Measurements from ENCODE around the gene L1CAM. TPM values are rescaled to one million over a fixed set of nuclear protein-coding genes. Genes with fewer than 3 reads are reported as not detected.
A peak's percentile ranks its signal among the peaks of the same experiment; 100 is the strongest.

The L1CAM gene
- total and polyA plus RNA-seq, 2 of the 8 experiments (the other 6 are each of a cell fraction or from before 2014, with no cell fraction given), result 11.0 to 43.0 TPM

DNA sequence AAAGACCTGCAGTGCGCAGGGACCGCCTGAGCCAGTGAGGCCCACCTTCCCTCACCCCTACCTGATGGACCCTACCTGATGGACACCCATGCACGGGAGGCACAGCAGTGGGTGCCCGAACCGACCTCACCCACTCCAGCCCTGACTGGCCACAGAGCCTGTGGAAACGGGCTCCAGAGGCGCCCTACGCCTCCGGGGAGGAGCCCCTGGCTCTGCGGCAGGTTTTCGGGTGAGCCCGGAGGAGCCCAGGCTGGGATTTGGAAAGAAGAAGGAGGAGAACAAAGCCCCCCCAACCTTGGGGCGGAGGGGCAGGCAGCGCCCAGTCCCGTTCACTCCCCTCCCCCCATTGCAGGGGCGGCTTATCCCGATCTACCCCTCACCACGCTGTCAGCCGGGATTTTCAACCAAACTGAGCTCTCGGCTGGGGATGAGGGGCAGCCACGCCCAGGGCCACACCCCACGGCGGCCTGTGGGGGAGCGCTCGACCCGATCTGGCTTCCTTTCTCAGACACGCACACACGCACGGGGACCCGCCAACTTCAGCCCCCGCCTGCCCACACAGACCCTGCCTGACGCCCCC is 675 bp downstream of the L1CAM start:
- Histone ChIP-seq H3K9ac (replicated peaks in 1 of 4; ENCODE audit: extremely low read depth in 1 of 4, low read depth in 3 of 4, low read length in 3 of 4) (no peak overlapping the region), H3K79me1 (ENCODE audit: low read depth, low read length) (no peaks in the 10 kb centered on the region), H3K27ac (ENCODE audit: low read depth, low read length) (no peak overlapping the region), H2BK20ac (ENCODE audit: low read length) (no peak overlapping the region), H2AFZ (ENCODE audit: low read length) (no peak overlapping the region), H3K9me3 (ENCODE audit: insufficient read depth in 2 of 2, low read depth in 1 of 2, low read length in 1 of 2) (no peaks in the 10 kb centered on the region), H3K36me3 (ENCODE audit: control insufficient read depth in 2 of 4, insufficient read depth in 4 of 4, low read length in 3 of 4) (no peaks in the 10 kb centered on the region), H3K23me2 (ENCODE audit: low read depth, low read length) (peaks cover 8% of the 10 kb centered on the region; the same call in 1 of the 2 replicates), H3K4me1 (replicated peaks in 1 of 4; ENCODE audit: control insufficient read depth in 3 of 4, insufficient read depth in 4 of 4, low read length in 3 of 4) (peaks cover 4 to 29% (median 19%) of the 10 kb centered on the region in 4 experiments), H2BK5ac (ENCODE audit: low read depth, low read length) (no peak overlapping the region), H3K14ac (ENCODE audit: insufficient read length) (no peak overlapping the region), H3K27me3 (replicated peaks in 1 of 4; ENCODE audit: control insufficient read depth in 3 of 4, extremely low read depth in 1 of 4, insufficient read depth in 3 of 4, low read length in 3 of 4) (peaks cover 0 to 17% (median under 1%) of the 10 kb centered on the region in 4 experiments; a peak in 3 of 7 replicates), H3K56ac (replicated peaks; ENCODE audit: insufficient read length, low read depth, low read length) (no peak overlapping the region), H4K5ac (ENCODE audit: insufficient read length, low read depth, low read length) (no peak overlapping the region), H2BK120ac (replicated peaks; ENCODE audit: low read depth, low read length) (no peak overlapping the region), H4K20me1 (replicated peaks in 1 of 2; ENCODE audit: control insufficient read depth in 1 of 2, insufficient read depth in 2 of 2, low read length in 2 of 2) (peaks cover 0 to 2% of the 10 kb centered on the region in 2 experiments), H2BK12ac (ENCODE audit: low read depth, low read length) (no peak overlapping the region; the same call in 1 of the 2 replicates), H3K4me3 (ENCODE audit: extremely low read depth in 1 of 4, insufficient read depth in 2 of 4, low read depth in 3 of 4, low read length in 4 of 4) (peak overlapping the region; percentile 47 to 64 (median 50)), H3K23ac (ENCODE audit: insufficient read length) (no peak overlapping the region), H2AK5ac (ENCODE audit: low read depth, low read length) (no peak overlapping the region; the same call in 1 of the 2 replicates), H2BK15ac (ENCODE audit: low read length) (no peak overlapping the region), H3K18ac (ENCODE audit: extremely low read depth, low read length) (no peak overlapping the region), H4K8ac (ENCODE audit: extremely low read depth, insufficient read depth, low read length) (no peak overlapping the region), H3K79me2 (ENCODE audit: control insufficient read depth in 1 of 2, insufficient read depth in 2 of 2, low read length in 2 of 2) (no peaks in the 10 kb centered on the region; a peak in 1 of 4 replicates), H3K4ac (replicated peaks; ENCODE audit: insufficient read length, low read depth, low read length) (no peak overlapping the region), H4K91ac (replicated peaks; ENCODE audit: insufficient read length, low read length) (no peak overlapping the region), H3K4me2 (ENCODE audit: insufficient read depth in 1 of 2, low read depth in 2 of 2, low read length in 2 of 2) (peak overlapping the region; percentile 74 to 78)
- POLR2A ChIA-PET (ENCODE audit: partially characterized antibody), result interaction anchor here (0.8 to 2.2 kb wide), 6 partner anchors 24 to 91 kb away, joined by 3 to 8 read pairs (median 4); partner anchors contain the start of genes HCFC1, IDH3G and SSR4
- CTCF ChIA-PET (ENCODE audit: partially characterized antibody), result interaction anchor here (0.6 to 2.4 kb wide), 11 partner anchors 14 to 130 kb away, joined by 3 to 7 read pairs (median 3); no protein-coding TSS in a partner anchor
- FAIRE-seq (no peak), DNase-seq (ENCODE audit: low read depth in 1 of 2, low spot score in 2 of 2) (no peak)
- TF ChIP-seq RAD21 (IDR thresholded peaks at IDR 0.05 in 1 of 2, conservative IDR thresholded peaks at IDR 0.05 in 1 of 2; ENCODE audit: low read depth in 2 of 2, low read length in 2 of 2) (no peak), CEBPB (IDR thresholded peaks at IDR 0.05; ENCODE audit: low read depth, low read length) (no peak), POU5F1 (IDR thresholded peaks at IDR 0.05; ENCODE audit: low read depth, low read length) (no peak), TEAD4 (IDR thresholded peaks at IDR 0.05; ENCODE audit: low read depth, low read length) (no peak), KDM4A (IDR thresholded peaks at IDR 0.05; ENCODE audit: low read depth, low read length, severe bottlenecking) (peak; percentile 11)
- TF ChIP-seq, protein P1, sequence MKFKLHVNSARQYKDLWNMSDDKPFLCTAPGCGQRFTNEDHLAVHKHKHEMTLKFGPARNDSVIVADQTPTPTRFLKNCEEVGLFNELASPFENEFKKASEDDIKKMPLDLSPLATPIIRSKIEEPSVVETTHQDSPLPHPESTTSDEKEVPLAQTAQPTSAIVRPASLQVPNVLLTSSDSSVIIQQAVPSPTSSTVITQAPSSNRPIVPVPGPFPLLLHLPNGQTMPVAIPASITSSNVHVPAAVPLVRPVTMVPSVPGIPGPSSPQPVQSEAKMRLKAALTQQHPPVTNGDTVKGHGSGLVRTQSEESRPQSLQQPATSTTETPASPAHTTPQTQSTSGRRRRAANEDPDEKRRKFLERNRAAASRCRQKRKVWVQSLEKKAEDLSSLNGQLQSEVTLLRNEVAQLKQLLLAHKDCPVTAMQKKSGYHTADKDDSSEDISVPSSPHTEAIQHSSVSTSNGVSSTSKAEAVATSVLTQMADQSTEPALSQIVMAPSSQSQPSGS (IDR thresholded peaks at IDR 0.05; ENCODE audit: low read length), result no peak
- 0% methylated on average over 1 of the region's 32 CpGs; no CpG with 5 or more reads in 1 of the 2 experiments for WGBS, 2 experiments (ENCODE audit: extremely low coverage in 1 of 2, insufficient coverage in 1 of 2, insufficient read length in 1 of 2, insufficient replicate concordance in 2 of 2, low coverage in 1 of 2, low lambda C conversion rate in 2 of 2, missing lambda C conversion rate in 1 of 2)
